Measurements from ENCODE around the gene TAS2R1. TPM values are rescaled to one million over a fixed set of nuclear protein-coding genes. Genes with fewer than 3 reads are reported as not detected.

Gene TAS2R1
- total RNA-seq, 1 experiment from 2014 or later: not detected

DNA sequence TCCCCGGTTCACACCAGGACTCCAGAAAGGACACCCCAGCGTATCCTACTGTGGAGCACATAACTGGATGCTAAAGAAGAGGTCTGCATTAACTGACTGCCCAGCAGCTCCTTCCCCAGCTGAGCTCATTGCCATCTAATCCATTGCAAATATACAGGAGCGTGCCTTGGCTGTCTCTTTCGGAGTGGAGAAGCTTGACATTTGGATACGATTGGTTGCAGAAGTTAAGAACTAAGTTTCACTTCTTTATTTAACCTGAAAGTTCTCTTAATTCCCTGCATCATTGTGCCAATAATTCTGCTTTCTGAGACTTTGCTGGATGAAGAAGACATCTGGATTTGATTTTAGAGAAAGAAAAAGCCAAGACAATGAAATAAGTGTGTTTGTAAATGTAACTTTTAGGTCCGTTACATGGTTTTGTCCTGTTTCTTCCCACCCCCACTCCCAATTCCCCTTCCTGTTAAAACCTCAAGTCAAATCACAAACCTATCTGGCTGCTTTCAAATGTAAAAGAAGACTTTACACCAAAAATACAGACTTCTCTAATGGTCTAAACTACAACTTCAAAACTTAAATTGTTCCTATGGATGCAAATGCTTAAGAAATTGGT is 33.9 kb downstream of the TAS2R1 start:
- no peaks in the 10 kb centered on the region for H3K27me3 ChIP-seq (ENCODE audit: insufficient read depth, low read length)
- intact Hi-C loops (cut with micrococcal nuclease): no loop called here
- POLR2A ChIA-PET: no interaction called here

More for the DNA sequence above, 33.9 kb downstream of the TAS2R1 start:
- ATAC-seq (no peak), DNase-seq (ENCODE audit: low read depth, low spot score) (no peak)
- Histone ChIP-seq H3K4me3 (replicated peaks in 1 of 2; ENCODE audit: low read depth in 1 of 2, low read length in 2 of 2) (no peak overlapping the region), H3K36me3 (ENCODE audit: control insufficient read depth in 1 of 2, insufficient read depth in 2 of 2, low read length in 2 of 2) (no peaks in the 10 kb centered on the region), H3K27ac (ENCODE audit: low read depth, low read length) (no peak overlapping the region), H3K9me2 (ENCODE audit: insufficient read depth) (no peaks in the 10 kb centered on the region), H3K9me3 (ENCODE audit: control insufficient read depth in 1 of 2, insufficient read depth in 1 of 2, low read depth in 1 of 2, low read length in 2 of 2) (peaks cover 0 to 8% of the 10 kb centered on the region in 2 experiments; a peak in 2 of 4 replicates), H3K4me1 (ENCODE audit: control insufficient read depth in 1 of 2, insufficient read depth in 2 of 2, low read length in 2 of 2) (no peaks in the 10 kb centered on the region), H3K79me2 (ENCODE audit: insufficient read depth, low read length) (no peaks in the 10 kb centered on the region), H3K9ac (ENCODE audit: low read length) (no peak overlapping the region), H4K20me1 (ENCODE audit: insufficient read depth) (no peaks in the 10 kb centered on the region), H2AFZ (ENCODE audit: low read depth, low read length, poor library complexity, severe bottlenecking) (no peak overlapping the region), H3K4me2 (ENCODE audit: low read length) (no peak overlapping the region)
- no TSS peak for BruUV-seq (replicated peaks)
- ChIA-PET RAD21 (ENCODE audit: low non-redundant PET in 1 of 2, low total read pairs in 2 of 2, uncharacterized antibody in 2 of 2, unreplicated experiment in 2 of 2) (no interaction called here), CTCF (no interaction called here)
- TF ChIP-seq, protein P1, sequence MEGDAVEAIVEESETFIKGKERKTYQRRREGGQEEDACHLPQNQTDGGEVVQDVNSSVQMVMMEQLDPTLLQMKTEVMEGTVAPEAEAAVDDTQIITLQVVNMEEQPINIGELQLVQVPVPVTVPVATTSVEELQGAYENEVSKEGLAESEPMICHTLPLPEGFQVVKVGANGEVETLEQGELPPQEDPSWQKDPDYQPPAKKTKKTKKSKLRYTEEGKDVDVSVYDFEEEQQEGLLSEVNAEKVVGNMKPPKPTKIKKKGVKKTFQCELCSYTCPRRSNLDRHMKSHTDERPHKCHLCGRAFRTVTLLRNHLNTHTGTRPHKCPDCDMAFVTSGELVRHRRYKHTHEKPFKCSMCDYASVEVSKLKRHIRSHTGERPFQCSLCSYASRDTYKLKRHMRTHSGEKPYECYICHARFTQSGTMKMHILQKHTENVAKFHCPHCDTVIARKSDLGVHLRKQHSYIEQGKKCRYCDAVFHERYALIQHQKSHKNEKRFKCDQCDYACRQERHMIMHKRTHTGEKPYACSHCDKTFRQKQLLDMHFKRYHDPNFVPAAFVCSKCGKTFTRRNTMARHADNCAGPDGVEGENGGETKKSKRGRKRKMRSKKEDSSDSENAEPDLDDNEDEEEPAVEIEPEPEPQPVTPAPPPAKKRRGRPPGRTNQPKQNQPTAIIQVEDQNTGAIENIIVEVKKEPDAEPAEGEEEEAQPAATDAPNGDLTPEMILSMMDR (IDR thresholded peaks at IDR 0.05 in 2 of 3, conservative IDR thresholded peaks at IDR 0.05 in 1 of 3; ENCODE audit: borderline replicate concordance in 1 of 3, insufficient read depth in 1 of 3, low read depth in 2 of 3, low read length in 2 of 3): no peak
- TF ChIP-seq CEBPB (IDR thresholded peaks at IDR 0.05; ENCODE audit: low read depth) (no peak), POLR2A (IDR thresholded peaks at IDR 0.05; ENCODE audit: borderline replicate concordance, extremely low read depth, insufficient read depth, insufficient read length) (no peak), ELF1 (IDR thresholded peaks at IDR 0.05; ENCODE audit: borderline replicate concordance, low read depth) (no peak), EZH2phosphoT487 (IDR thresholded peaks at IDR 0.05; ENCODE audit: borderline replicate concordance) (no peak), CBX3 (IDR thresholded peaks at IDR 0.05; ENCODE audit: low read depth) (no peak), POLR2AphosphoS5 (IDR thresholded peaks at IDR 0.05; ENCODE audit: low read depth, low read length) (no peak), SP1 (IDR thresholded peaks at IDR 0.05; ENCODE audit: low read depth) (no peak), YY1 (IDR thresholded peaks at IDR 0.05; ENCODE audit: extremely low read depth, insufficient replicate concordance, low read depth, low read length) (no peak)

Measured in HCT116 (cell line).